GM18499 (cell line): ENCODE results near the gene IER5.

Source experiments
- ATAC-seq: cut with Tn5 transposase; IDR thresholded peaks from one replicate; pipeline ENCODE4 v1.9.1; 2021; ENCODE audit warnings: moderate number of reproducible peaks; ENCODE audit not compliant: insufficient read depth, unreplicated experiment

IER5 gene

GRCh38 chr1:181129771-181130606 is 41.5 kb downstream of the IER5 start:
- ATAC-seq = no peak

DNA sequence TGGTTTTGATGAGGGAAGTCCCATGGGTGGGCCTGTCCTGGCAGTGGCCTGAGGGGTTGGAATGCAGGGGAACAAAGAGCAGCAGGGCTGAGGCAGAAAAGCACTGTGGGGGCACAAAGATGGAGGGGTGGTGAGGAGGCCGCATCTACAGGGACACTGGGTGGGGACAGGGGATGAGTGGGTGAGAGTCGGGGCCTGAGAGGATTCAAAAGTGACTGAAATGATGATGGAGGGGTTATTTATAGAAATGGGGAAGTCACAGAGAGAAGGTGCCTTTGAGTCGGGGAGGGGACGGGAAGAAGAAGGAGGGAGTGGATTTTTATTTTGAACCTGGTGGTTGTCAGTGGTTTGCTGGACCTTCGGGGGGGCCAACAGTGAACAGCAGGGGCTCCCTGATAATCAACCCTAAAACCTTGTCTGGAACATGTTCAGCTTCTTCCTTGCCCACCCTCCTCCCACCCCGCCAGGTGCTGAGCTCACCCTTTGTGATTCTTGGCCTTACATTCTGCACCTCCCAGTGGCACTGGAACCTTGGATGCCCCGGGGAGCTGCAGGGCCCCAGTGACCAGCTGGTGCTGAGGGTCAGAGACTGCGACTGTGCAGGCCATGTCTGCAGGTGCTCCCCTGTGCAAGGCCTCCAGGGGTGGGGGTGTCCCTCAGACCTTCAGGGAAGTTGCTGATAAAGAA is 42.9 kb downstream of the IER5 start:
- no peak for ATAC-seq

- no peak for ATAC-seq
Observed at GRCh38 chr1:181133441-181133951, 45.0 kb downstream of the IER5 start.

- ATAC-seq = no peak
Observed at GRCh38 chr1:181133969-181134418, 45.5 kb downstream of the IER5 start.

- no peak for ATAC-seq
Observed at GRCh38 chr1:181134543-181135436, 46.3 kb downstream of the IER5 start.

GRCh38 chr1:181135437-181135731 is 46.9 kb downstream of the IER5 start:
- no peak for ATAC-seq

GRCh38 chr1:181135815-181136737 is 47.6 kb downstream of the IER5 start:
- ATAC-seq = no peak

DNA sequence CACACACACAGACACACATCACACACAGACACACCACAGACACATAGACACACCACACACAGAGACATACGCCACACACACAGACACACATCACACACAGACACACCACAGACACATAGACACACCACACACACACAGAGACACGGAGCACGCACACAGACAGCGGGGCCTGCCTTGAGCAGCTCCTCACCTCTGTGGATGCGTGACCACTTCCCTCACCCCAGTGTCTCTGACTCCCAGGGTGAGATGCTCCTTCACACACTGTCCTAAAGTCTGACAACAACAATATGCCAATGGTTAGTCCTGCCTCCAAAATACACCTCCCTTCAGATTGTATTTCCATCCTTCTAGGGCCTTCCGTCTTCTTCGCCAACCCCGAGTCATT is 48.2 kb downstream of the IER5 start:
- no peak for ATAC-seq

DNA sequence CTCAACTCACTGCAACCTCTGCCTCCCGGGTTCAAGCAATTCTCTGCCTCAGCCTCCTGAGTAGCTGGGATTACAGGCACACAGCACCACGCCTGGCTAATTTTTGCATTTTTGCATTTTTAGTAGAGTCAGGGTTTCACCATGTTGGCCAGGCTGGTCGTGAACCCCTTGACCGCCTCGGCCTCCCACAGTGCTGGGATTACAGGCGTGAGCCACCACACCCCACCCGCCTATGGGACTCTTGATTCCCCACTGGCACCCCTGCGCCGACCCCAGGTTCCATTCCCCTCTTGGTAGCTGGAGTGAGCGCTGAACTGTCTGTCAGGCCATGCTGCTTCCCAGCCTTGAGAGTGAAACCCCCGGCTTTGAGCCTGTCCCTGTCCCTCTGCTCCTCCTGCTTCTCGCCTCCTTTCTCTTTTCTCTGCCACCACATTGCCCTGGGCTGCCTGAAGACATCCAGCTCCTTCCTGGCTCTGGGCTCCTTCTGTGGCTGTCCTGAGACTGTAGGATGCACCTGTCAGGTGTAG is 48.8 kb downstream of the IER5 start:
- no peak for ATAC-seq

DNA sequence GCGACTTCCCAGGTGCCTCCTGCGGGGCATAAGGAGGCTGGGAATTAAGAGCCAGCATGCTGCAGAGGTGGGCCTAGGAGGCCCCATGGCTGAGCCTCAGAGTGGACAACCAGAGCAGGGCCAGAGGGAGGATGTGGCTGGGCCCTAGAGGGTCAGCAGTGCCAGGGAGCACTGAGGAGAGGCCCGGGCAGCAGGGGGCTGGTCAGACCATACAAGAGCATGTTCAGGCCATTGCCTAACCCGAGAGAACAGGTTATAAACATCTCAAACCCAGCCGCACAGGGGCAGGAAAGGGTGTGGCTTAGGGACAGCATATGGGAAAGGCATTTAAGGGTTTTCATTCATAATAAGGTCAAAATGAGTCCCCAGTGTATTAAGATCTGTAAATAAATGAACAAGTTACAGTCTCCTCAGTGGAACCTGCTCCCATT is 51.1 kb downstream of the IER5 start:
- no peak for ATAC-seq

DNA sequence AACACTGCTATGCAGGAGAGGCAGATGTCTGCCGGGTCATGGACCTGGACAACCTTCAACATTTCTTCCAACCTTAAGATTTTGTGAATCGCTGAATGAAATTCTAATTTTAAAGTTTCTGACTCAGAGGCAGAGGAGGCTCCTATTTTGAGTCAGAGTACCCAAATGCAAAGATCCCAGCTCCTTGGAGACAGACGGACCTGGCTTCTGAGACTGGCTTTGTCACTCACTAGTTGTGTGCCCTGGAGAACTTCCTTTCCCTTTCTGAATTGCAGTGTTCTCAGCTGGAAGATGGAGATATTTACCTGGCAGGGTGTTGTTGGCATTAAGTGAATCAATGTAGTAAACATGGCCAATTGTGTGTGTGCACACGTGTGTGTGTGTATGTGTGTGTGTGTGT is 51.9 kb downstream of the IER5 start:
- no peak for ATAC-seq

DNA sequence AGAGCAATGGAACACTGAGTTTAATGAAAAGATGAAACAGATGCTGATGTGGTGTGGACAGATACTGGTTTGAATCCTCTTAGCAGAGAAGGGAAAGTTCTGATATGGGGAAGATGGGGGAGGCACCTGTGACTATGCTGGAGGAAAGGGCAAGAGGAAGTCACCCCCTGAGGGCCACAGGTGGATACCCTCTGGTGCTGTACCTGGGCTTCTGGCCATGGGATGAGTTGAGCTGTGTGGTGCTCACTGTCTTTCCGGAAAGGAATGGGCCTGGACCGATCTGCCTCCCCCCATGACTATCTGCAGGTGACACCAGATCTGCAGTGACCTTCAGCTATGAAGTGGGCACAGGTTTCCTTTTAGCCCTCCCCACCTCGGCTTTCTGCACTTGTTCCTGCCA is 52.4 kb downstream of the IER5 start:
- ATAC-seq = no peak

GRCh38 chr1:181141431-181141910 is 53.0 kb downstream of the IER5 start:
- ATAC-seq = no peak
